Endothelial cell of umbilical vein (primary cell): ENCODE data around the gene ARHGEF1. TPM values are rescaled to one million over a fixed set of nuclear protein-coding genes. Genes with fewer than 3 reads are reported as not detected.

Experiments used
- BruUV-seq: library from RNA; stranded (reverse); fragments of 400-500 nt; replicated peaks from 2 replicates; lab custom pipeline; 2021; lab: Mats Ljungman, UMichigan
- CTCF ChIA-PET: fragments of 300-600, 350-600 bp; sonication (Branson Sonifier 250); formaldehyde crosslinking; loops from one replicate; lab custom pipeline; 2021; ENCODE audit warnings: antibody characterized with exemption, inconsistent platforms; lab: Charles Lee
- POLR2A ChIA-PET: fragments of 300-600, 350-600 bp; sonication (Branson Sonifier 250); formaldehyde crosslinking; loops from one replicate; lab custom pipeline; 2021; ENCODE audit warnings: antibody characterized with exemption, inconsistent platforms; lab: Charles Lee
- DNase-seq: peaks from one replicate; pipeline ENCODE4 v3.0.0-alpha.2; 2011; ENCODE audit warnings: low read depth, low spot score
- FAIRE-seq: peaks from 2 replicates; lab custom pipeline; 2011; peaks lifted over from hg19 to GRCh38; lab: Jason Lieb, UNC
- H2AFZ ChIP-seq: 2 replicates; pipeline ENCODE4 v1.6.0; 2012; ENCODE audit warnings: low read depth, low read length, control low read depth, inconsistent platforms
- H3K27ac ChIP-seq: 2 replicates; pipeline ENCODE4 v1.5.1; 2011; ENCODE audit warnings: low read depth, mild to moderate bottlenecking, control low read depth, low read length, moderate library complexity; ENCODE audit not compliant: insufficient read depth
- H3K27me3 ChIP-seq, 2 experiments: 2 replicates each; pipeline versions ENCODE4 v1.6.0 to v1.6.1; 2011; ENCODE audit warnings: low read length in 2 of 2, mixed read lengths in 1 of 2; ENCODE audit not compliant: control insufficient read depth in 2 of 2, insufficient read depth in 2 of 2
- H3K36me3 ChIP-seq, 2 experiments: 2 replicates in 1 of 2; 3 replicates in 1 of 2; pipeline ENCODE4 v1.5.1; 2011; ENCODE audit warnings: low read length in 2 of 2, mild to moderate bottlenecking in 1 of 2, moderate library complexity in 1 of 2; ENCODE audit not compliant: control insufficient read depth in 2 of 2, insufficient read depth in 2 of 2; ENCODE audit errors: extremely low read depth in 1 of 2
- H3K4me1 ChIP-seq: 3 replicates; pipeline ENCODE4 v1.5.1; 2011; ENCODE audit warnings: mild to moderate bottlenecking, low read length; ENCODE audit not compliant: control insufficient read depth, insufficient read depth; ENCODE audit errors: extremely low read depth
- H3K4me2 ChIP-seq: 2 replicates; pipeline ENCODE4 v1.6.1; 2011; ENCODE audit warnings: low read length, control low read depth, mixed read lengths; ENCODE audit not compliant: insufficient read depth
- H3K4me3 ChIP-seq, 3 experiments: fragments of 200-600 bp in 1 of 3; sonication (generic), shearing (Covaris generic) in 1 of 3; replicated peaks in 1 of 3; 2 replicates each; pipeline ENCODE4 v1.5.1; 2011 to 2016; ENCODE audit warnings: control low read depth in 3 of 3, low read length in 3 of 3, mild to moderate bottlenecking in 2 of 3, inconsistent platforms in 1 of 3, low read depth in 1 of 3, moderate library complexity in 1 of 3; ENCODE audit not compliant: insufficient read depth in 1 of 3
- H3K79me2 ChIP-seq: 2 replicates; pipeline ENCODE4 v1.6.0; 2012; ENCODE audit warnings: low read length, inconsistent platforms; ENCODE audit not compliant: control insufficient read depth, insufficient read depth
- H3K9ac ChIP-seq: replicated peaks from 2 replicates; pipeline ENCODE3; 2011; ENCODE audit warnings: low read length, control low read depth; ENCODE audit not compliant: insufficient read depth; ENCODE audit errors: extremely low read depth
- H3K9me1 ChIP-seq: replicated peaks from 3 replicates; pipeline ENCODE4 v1.6.0; 2011; ENCODE audit warnings: mild to moderate bottlenecking, low read length; ENCODE audit not compliant: control insufficient read depth, insufficient read depth; ENCODE audit errors: extremely low read depth
- H3K9me3 ChIP-seq: replicated peaks from 2 replicates; pipeline ENCODE4 v1.5.1; 2012; ENCODE audit warnings: low read length, inconsistent platforms; ENCODE audit not compliant: control insufficient read depth, insufficient read depth
- H4K20me1 ChIP-seq: replicated peaks from 2 replicates; pipeline ENCODE3; 2011; ENCODE audit warnings: mild to moderate bottlenecking, low read length; ENCODE audit not compliant: control insufficient read depth, insufficient read depth; ENCODE audit errors: extremely low read depth
- EZH2 ChIP-seq: IDR thresholded peaks from 2 replicates; pipeline ENCODE4 v1.6.1; 2012; ENCODE audit warnings: borderline replicate concordance, low read depth, mild to moderate bottlenecking, moderate library complexity, low read length, inconsistent platforms; ENCODE audit not compliant: severe bottlenecking
- FOS ChIP-seq: IDR thresholded peaks from 2 replicates; pipeline ENCODE4 v1.6.1; 2011; ENCODE audit warnings: mild to moderate bottlenecking, low read length, moderate library complexity, borderline replicate concordance; ENCODE audit not compliant: insufficient read depth
- GATA2 ChIP-seq: IDR thresholded peaks from 2 replicates; pipeline ENCODE4 v1.7.0; 2011; ENCODE audit warnings: low read depth, mild to moderate bottlenecking, moderate library complexity, mixed read lengths, low read length; ENCODE audit not compliant: insufficient read length, insufficient read depth
- JUN ChIP-seq: IDR thresholded peaks from 2 replicates; pipeline ENCODE4 v1.6.1; 2011; ENCODE audit warnings: borderline replicate concordance, low read depth; ENCODE audit not compliant: insufficient read length, insufficient read depth
- MYC ChIP-seq: IDR thresholded peaks from one replicate; pipeline ENCODE4 v1.6.1; 2011; ENCODE audit warnings: mild to moderate bottlenecking, low read depth, low read length
- POLR2A ChIP-seq: IDR thresholded peaks from 2 replicates; pipeline ENCODE4 v1.6.1; 2012; ENCODE audit warnings: low read depth, mild to moderate bottlenecking, control low read depth, low read length
- POLR2AphosphoS5 ChIP-seq: IDR thresholded peaks from 2 replicates; pipeline ENCODE4 v1.6.1; 2012; ENCODE audit warnings: low read depth, mild to moderate bottlenecking, control low read depth, low read length, moderate library complexity; ENCODE audit not compliant: insufficient read depth
- dilution Hi-C: fragments of 300-500 bp; cut with MboI; formaldehyde crosslinking; loops from one replicate; pipeline ENCODE4 v1.15.0; 2019; ENCODE audit warnings: low sequenced_read_pairs; ENCODE audit not compliant: extremely low pct_ligation_motif_present
- intact Hi-C: fragments of 100-400 bp; cut with micrococcal nuclease; formaldehyde crosslinking; loops from one replicate; pipeline ENCODE4 v1.10.0; 2022
- polyA plus RNA-seq, 4 experiments: library from polyadenylated mRNA; depleted of rRNA in 3 of 4; stranded (reverse) in 3 of 4; unstranded in 1 of 4; fragments of >200 nt; gene quantifications; 2 replicates each; pipeline versions ENCODE4 v1.2.1 to v1.2.3, GENCODE V29; 2011 to 2012; ENCODE audit warnings: missing spikeins in 1 of 4
- total RNA-seq: library from RNA; stranded (reverse); gene quantifications from 2 replicates; pipeline ENCODE4 v1.2.3, GENCODE V29; 2021
- TF ChIP-seq, protein P1 (sequence below), 2 donors: IDR thresholded peaks; 1 replicate in 1 of 2; 2 replicates in 1 of 2; pipeline ENCODE4 v1.5.1; 2011; ENCODE audit warnings: low read length in 2 of 2, mild to moderate bottlenecking in 2 of 2, moderate library complexity in 2 of 2, control low read depth in 1 of 2, inconsistent platforms in 1 of 2, low read depth in 1 of 2; ENCODE audit not compliant: insufficient read depth in 1 of 2; ENCODE audit errors: extremely low read depth in 1 of 2
- TF ChIP-seq, protein P2 (sequence below): IDR thresholded peaks from 2 replicates; pipeline ENCODE4 v1.6.1; 2011; ENCODE audit not compliant: insufficient read depth, insufficient read length

The ARHGEF1 gene
- total and polyA plus RNA-seq, 2 donors (not counting 3 experiments of a cell fraction or from before 2014, with no cell fraction given) = 65.4 to 123 TPM

DNA sequence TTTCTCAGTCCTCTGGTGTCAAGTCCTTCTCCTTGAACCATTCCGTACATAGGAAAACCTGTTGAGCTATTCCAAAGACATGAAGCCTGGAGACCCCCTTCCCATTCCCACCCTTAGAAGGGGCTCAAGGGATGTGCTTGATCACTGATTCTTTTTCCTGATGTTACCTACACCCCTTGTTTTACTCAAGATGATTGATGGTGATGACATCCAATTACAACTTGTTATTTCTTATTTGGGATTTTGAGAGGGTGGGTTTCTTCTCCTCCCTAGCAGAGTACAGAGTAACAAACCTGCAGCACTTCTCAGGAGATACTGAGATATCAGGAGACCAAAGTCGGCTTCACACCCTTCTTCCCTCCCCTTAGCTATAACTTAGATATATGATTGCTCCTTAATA, 29.6 kb upstream of the ARHGEF1 start:
- CTCF ChIA-PET = interaction anchor here (0.8 to 1.4 kb wide), 2 partner anchors 78 to 162 kb away, joined by 3 read pairs; no protein-coding TSS in a partner anchor
- H3K79me2 ChIP-seq = no peaks in the 10 kb centered on the region
- POLR2A ChIA-PET = no interaction called here
- H2AFZ ChIP-seq = no peak overlapping the region
- no peaks in the 10 kb centered on the region for H3K4me1 ChIP-seq
- H3K9ac ChIP-seq = no peak overlapping the region
- H3K4me3 ChIP-seq = no peak overlapping the region
- TF ChIP-seq POLR2AphosphoS5 = no peak
- no peak for TF ChIP-seq MYC
- TF ChIP-seq JUN = no peak
- TF ChIP-seq, protein P1, sequence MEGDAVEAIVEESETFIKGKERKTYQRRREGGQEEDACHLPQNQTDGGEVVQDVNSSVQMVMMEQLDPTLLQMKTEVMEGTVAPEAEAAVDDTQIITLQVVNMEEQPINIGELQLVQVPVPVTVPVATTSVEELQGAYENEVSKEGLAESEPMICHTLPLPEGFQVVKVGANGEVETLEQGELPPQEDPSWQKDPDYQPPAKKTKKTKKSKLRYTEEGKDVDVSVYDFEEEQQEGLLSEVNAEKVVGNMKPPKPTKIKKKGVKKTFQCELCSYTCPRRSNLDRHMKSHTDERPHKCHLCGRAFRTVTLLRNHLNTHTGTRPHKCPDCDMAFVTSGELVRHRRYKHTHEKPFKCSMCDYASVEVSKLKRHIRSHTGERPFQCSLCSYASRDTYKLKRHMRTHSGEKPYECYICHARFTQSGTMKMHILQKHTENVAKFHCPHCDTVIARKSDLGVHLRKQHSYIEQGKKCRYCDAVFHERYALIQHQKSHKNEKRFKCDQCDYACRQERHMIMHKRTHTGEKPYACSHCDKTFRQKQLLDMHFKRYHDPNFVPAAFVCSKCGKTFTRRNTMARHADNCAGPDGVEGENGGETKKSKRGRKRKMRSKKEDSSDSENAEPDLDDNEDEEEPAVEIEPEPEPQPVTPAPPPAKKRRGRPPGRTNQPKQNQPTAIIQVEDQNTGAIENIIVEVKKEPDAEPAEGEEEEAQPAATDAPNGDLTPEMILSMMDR (IDR thresholded peaks at IDR 0.05; ENCODE audit: extremely low read depth in 1 of 2, insufficient read depth in 1 of 2, low read depth in 1 of 2, low read length in 2 of 2) = no peak
- TF ChIP-seq POLR2A = no peak
- no peak for TF ChIP-seq GATA2
- intact Hi-C loops = no loop called here
- no peak overlapping the region for H3K4me2 ChIP-seq
- no peaks in the 10 kb centered on the region for H3K9me1 ChIP-seq
- no peak overlapping the region for H3K27ac ChIP-seq
- no peaks in the 10 kb centered on the region for H3K36me3 ChIP-seq
- peaks cover 27 to 39% of the 10 kb centered on the region in 2 experiments for H3K27me3 ChIP-seq
- dilution Hi-C loops = no loop called here
- no peaks in the 10 kb centered on the region for H4K20me1 ChIP-seq
- DNase-seq = no peak
- H3K9me3 ChIP-seq = no peaks in the 10 kb centered on the region
- FAIRE-seq = no peak
- BruUV-seq = no TSS peak

DNA sequence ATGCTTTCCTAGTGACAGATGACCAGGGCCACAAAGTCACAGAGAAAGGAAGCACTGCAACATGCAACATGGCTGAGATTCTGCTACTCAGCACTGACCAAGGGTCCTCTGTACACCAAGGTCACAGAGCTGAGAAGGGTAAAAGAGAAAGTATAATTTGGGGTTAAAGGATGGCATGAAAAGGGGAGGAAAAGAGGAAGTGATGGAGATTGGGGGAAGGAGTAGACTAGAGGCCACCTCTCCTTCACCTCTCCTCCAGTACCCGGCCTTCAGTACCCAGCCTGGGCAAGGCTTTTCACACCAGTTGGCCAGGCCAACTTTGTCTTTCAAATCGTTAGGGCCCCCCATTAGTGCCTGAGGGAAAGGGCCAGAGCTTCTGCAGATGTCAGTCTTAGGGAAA, 29.2 kb upstream of the ARHGEF1 start:
- intact Hi-C loops (no loop called here), dilution Hi-C loops (no loop called here)
- Histone ChIP-seq H3K79me2 (no peaks in the 10 kb centered on the region), H3K27ac (no peak overlapping the region), H3K27me3 (peaks cover 27 to 39% of the 10 kb centered on the region in 2 experiments), H3K4me2 (no peak overlapping the region), H4K20me1 (no peaks in the 10 kb centered on the region), H3K9me1 (no peaks in the 10 kb centered on the region), H3K9ac (no peak overlapping the region), H3K4me1 (no peaks in the 10 kb centered on the region), H3K9me3 (no peaks in the 10 kb centered on the region), H2AFZ (no peak overlapping the region), H3K4me3 (no peak overlapping the region), H3K36me3 (no peaks in the 10 kb centered on the region)
- TF ChIP-seq FOS = no peak
- TF ChIP-seq JUN = no peak
- TF ChIP-seq POLR2AphosphoS5 = no peak
- no peak for TF ChIP-seq POLR2A
- TF ChIP-seq, protein P1 (IDR thresholded peaks at IDR 0.05; ENCODE audit: extremely low read depth in 1 of 2, insufficient read depth in 1 of 2, low read depth in 1 of 2, low read length in 2 of 2) = no peak
- no peak for TF ChIP-seq EZH2
- TF ChIP-seq GATA2 = no peak
- no peak for TF ChIP-seq MYC
- TF ChIP-seq, protein P2, sequence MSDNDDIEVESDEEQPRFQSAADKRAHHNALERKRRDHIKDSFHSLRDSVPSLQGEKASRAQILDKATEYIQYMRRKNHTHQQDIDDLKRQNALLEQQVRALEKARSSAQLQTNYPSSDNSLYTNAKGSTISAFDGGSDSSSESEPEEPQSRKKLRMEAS = no peak
- FAIRE-seq (no peak), DNase-seq (no peak)
- ChIA-PET POLR2A (no interaction called here), CTCF (interaction anchor here (0.8 to 1.4 kb wide), 2 partner anchors 79 to 162 kb away, joined by 3 read pairs; no protein-coding TSS in a partner anchor)
- BruUV-seq = no TSS peak
